MCF 10A (cell line): Measurements from ENCODE around the gene KIAA2012. TPM values are rescaled to one million over a fixed set of nuclear protein-coding genes. Genes with fewer than 3 reads are reported as not detected.
A peak's percentile ranks its signal among the peaks of the same experiment; 100 is the strongest.

Experiments used
- BruUV-seq: library from RNA; stranded (reverse); fragments of 400-500 nt; replicated peaks from 2 replicates; lab custom pipeline; 2021; lab: Mats Ljungman, UMichigan
- CTCF ChIA-PET: fragments of 300-600 bp; sonication (Branson Sonifier 250); formaldehyde crosslinking; extraction: SDS; loops from one replicate; lab custom pipeline; 2021; ENCODE audit warnings: antibody characterized with exemption, inconsistent platforms; lab: Yijun Ruan, JAX
- POLR2A ChIA-PET: fragments of 300-600, 350-650 bp; sonication (Branson Sonifier 250); formaldehyde crosslinking; extraction: SDS; loops from one replicate; lab custom pipeline; 2020; ENCODE audit warnings: antibody characterized with exemption, inconsistent platforms; lab: Yijun Ruan, JAX
- DNase-seq: peaks from one replicate; pipeline ENCODE4 v3.0.0-alpha.2; 2018; ENCODE audit not compliant: unreplicated experiment
- H3K27ac Mint-ChIP-seq: one replicate; pipeline ENCODE4 v1.8.0; 2022; ENCODE audit warnings: mild to moderate bottlenecking, low read depth, mixed read lengths; ENCODE audit not compliant: unreplicated experiment
- H3K27me3 Mint-ChIP-seq: one replicate; pipeline ENCODE4 v1.8.0; 2022; ENCODE audit warnings: mixed read lengths; ENCODE audit not compliant: insufficient read depth, unreplicated experiment
- H3K36me3 Mint-ChIP-seq: one replicate; pipeline ENCODE4 v1.8.0; 2022; ENCODE audit warnings: mild to moderate bottlenecking, moderate library complexity, mixed read lengths; ENCODE audit not compliant: insufficient read depth, unreplicated experiment
- H3K4me1 Mint-ChIP-seq: one replicate; pipeline ENCODE4 v1.8.0; 2022; ENCODE audit warnings: mixed read lengths; ENCODE audit not compliant: insufficient read depth, unreplicated experiment
- H3K4me3 Mint-ChIP-seq: one replicate; pipeline ENCODE4 v1.8.0; 2022; ENCODE audit warnings: mild to moderate bottlenecking, moderate library complexity, mixed read lengths; ENCODE audit not compliant: unreplicated experiment
- H3K9me3 Mint-ChIP-seq: one replicate; pipeline ENCODE4 v1.8.0; 2022; ENCODE audit warnings: mixed read lengths; ENCODE audit not compliant: unreplicated experiment
- CTCF ChIP-seq: fragments of 200-600 bp; IDR thresholded peaks from one replicate; pipeline ENCODE4 v1.8.0; 2022; ENCODE audit warnings: antibody characterized with exemption, mild to moderate bottlenecking; ENCODE audit not compliant: unreplicated experiment
- intact Hi-C: fragments of 100-400 bp; cut with micrococcal nuclease; formaldehyde crosslinking; loops from 2 replicates; pipeline ENCODE4 v1.14.1; 2022
- total RNA-seq: library from RNA; stranded (reverse); gene quantifications from 2 replicates; pipeline ENCODE4 v1.2.3, GENCODE V29; 2022

The KIAA2012 gene
- total RNA-seq, 1 experiment from 2014 or later, result not detected

- no peak for DNase-seq
- Mint-ChIP-seq H3K4me3 (no peak overlapping the region), H3K27me3 (peaks cover 30% of the 10 kb centered on the region), H3K36me3 (no peaks in the 10 kb centered on the region), H3K4me1 (no peaks in the 10 kb centered on the region), H3K9me3 (no peaks in the 10 kb centered on the region), H3K27ac (no peak overlapping the region)
- CTCF ChIA-PET, result interaction anchor here (0.5 to 0.6 kb wide), 2 partner anchors 167 to 310 kb away, joined by 3 read pairs; no protein-coding TSS in a partner anchor
- no TSS peak for BruUV-seq
- POLR2A ChIA-PET, result no interaction called here
- no peak for TF ChIP-seq CTCF
- intact Hi-C loops, result no loop called here
Measured at GRCh38 chr2:202026507-202026906, 46.5 kb upstream of the KIAA2012 start.

- ChIA-PET POLR2A (interaction anchor here (0.6 kb wide), 1 partner anchor 148 kb away, joined by 3 read pairs; no protein-coding TSS in a partner anchor), CTCF (interaction anchor here (0.6 to 0.7 kb wide), 4 partner anchors 46 to 270 kb away, joined by 3 read pairs; no protein-coding TSS in a partner anchor)
- Mint-ChIP-seq H3K36me3 (no peaks in the 10 kb centered on the region), H3K4me1 (peaks cover 7% of the 10 kb centered on the region), H3K4me3 (no peak overlapping the region), H3K27ac (no peak overlapping the region), H3K27me3 (peaks cover 15% of the 10 kb centered on the region), H3K9me3 (no peaks in the 10 kb centered on the region)
- intact Hi-C loops, result loop anchor here (10.0 kb wide), 1 partner anchor 104 kb away; no protein-coding TSS in a partner anchor
- BruUV-seq, result no TSS peak
- no peak for TF ChIP-seq CTCF
- no peak for DNase-seq
Measured at GRCh38 chr2:202030691-202031090, 42.4 kb upstream of the KIAA2012 start.

- POLR2A ChIA-PET, result interaction anchor here (0.6 to 0.7 kb wide), 2 partner anchors 149 to 599 kb away, joined by 3 to 5 read pairs; no protein-coding TSS in a partner anchor
- Mint-ChIP-seq H3K4me3 (no peak overlapping the region), H3K27ac (no peak overlapping the region), H3K4me1 (peaks cover 7% of the 10 kb centered on the region), H3K27me3 (peaks cover 9% of the 10 kb centered on the region), H3K9me3 (no peaks in the 10 kb centered on the region), H3K36me3 (no peaks in the 10 kb centered on the region)
- intact Hi-C loops, result loop anchor here (10.0 kb wide), 1 partner anchor 103 kb away; no protein-coding TSS in a partner anchor
- TF ChIP-seq CTCF, result no peak
- BruUV-seq, result no TSS peak
- DNase-seq, result no peak
- CTCF ChIA-PET, result interaction anchor here (0.6 to 1.4 kb wide), 5 partner anchors 45 to 271 kb away, joined by 3 read pairs; no protein-coding TSS in a partner anchor
Measured at GRCh38 chr2:202031246-202031951, 41.7 kb upstream of the KIAA2012 start.

GRCh38 chr2:202032846-202033316 lies 40.2 kb upstream of the KIAA2012 start:
- ChIA-PET CTCF (interaction anchor here (1.4 kb wide), 1 partner anchor 172 kb away, joined by 3 read pairs; no protein-coding TSS in a partner anchor), POLR2A (no interaction called here)
- no peaks in the 10 kb centered on the region for H3K36me3 Mint-ChIP-seq
- DNase-seq, result peak; percentile 53
- H3K9me3 Mint-ChIP-seq, result no peaks in the 10 kb centered on the region
- intact Hi-C loops, result loop anchor here (1.0 to 10.0 kb wide), 2 partner anchors 102 to 173 kb away; no protein-coding TSS in a partner anchor
- TF ChIP-seq CTCF, result no peak
- no peak overlapping the region for H3K4me3 Mint-ChIP-seq
- H3K27ac Mint-ChIP-seq, result peak overlapping the region; percentile 72
- no TSS peak for BruUV-seq
- peaks cover 7% of the 10 kb centered on the region for H3K4me1 Mint-ChIP-seq
- H3K27me3 Mint-ChIP-seq, result no peaks in the 10 kb centered on the region
